Karpas-422 (cell line): Measurements from ENCODE around the gene RBM7. TPM values are rescaled to one million over a fixed set of nuclear protein-coding genes. Genes with fewer than 3 reads are reported as not detected.

Experiments used
- DNase-seq: peaks from one replicate; pipeline ENCODE4 v3.0.0-alpha.2; 2015
- H2AFZ ChIP-seq: fragments of 200-600 bp; sonication (generic); 2 replicates; pipeline ENCODE4 v1.6.1; 2014; ENCODE audit warnings: antibody characterized with exemption, low read length, mixed read lengths
- H3K27ac ChIP-seq: fragments of 200-600 bp; sonication (generic); 2 replicates; pipeline ENCODE4 v1.5.1; 2014; ENCODE audit warnings: mild to moderate bottlenecking, low read length, moderate library complexity
- H3K27me3 ChIP-seq: fragments of 200-600 bp; sonication (generic); 2 replicates; pipeline ENCODE4 v1.6.1; 2014; ENCODE audit warnings: low read length, mixed read lengths
- H3K36me3 ChIP-seq: fragments of 200-600 bp; sonication (generic); 2 replicates; pipeline ENCODE4 v1.6.1; 2014; ENCODE audit warnings: low read length, mixed read lengths; ENCODE audit not compliant: insufficient read depth
- H3K4me1 ChIP-seq: fragments of 200-600 bp; sonication (generic); 2 replicates; pipeline ENCODE4 v1.6.1; 2014; ENCODE audit warnings: mild to moderate bottlenecking, low read length, mixed read lengths
- H3K4me2 ChIP-seq: fragments of 200-600 bp; sonication (generic); 2 replicates; pipeline ENCODE4 v1.6.1; 2014; ENCODE audit warnings: low read length, low read depth, mild to moderate bottlenecking; ENCODE audit not compliant: poor library complexity, severe bottlenecking
- H3K4me3 ChIP-seq: fragments of 200-600 bp; sonication (generic); 2 replicates; pipeline ENCODE4 v1.5.1; 2014; ENCODE audit warnings: mild to moderate bottlenecking, antibody characterized with exemption, low read length, mixed read lengths
- H3K79me2 ChIP-seq: fragments of 200-600 bp; sonication (generic); 2 replicates; pipeline ENCODE4 v1.6.1; 2014; ENCODE audit warnings: mild to moderate bottlenecking, low read length, mixed read lengths
- H3K9ac ChIP-seq: fragments of 200-600 bp; sonication (generic); 2 replicates; pipeline ENCODE4 v1.6.0; 2014; ENCODE audit warnings: low read length
- H3K9me2 ChIP-seq: fragments of 200-600 bp; sonication (generic), shearing (Covaris generic); replicated peaks from 2 replicates; pipeline ENCODE4 v1.6.0; 2014; ENCODE audit warnings: mild to moderate bottlenecking, low read length, moderate library complexity; ENCODE audit not compliant: insufficient read depth
- H3K9me3 ChIP-seq: fragments of 300-700, 200-600 bp; sonication (generic); 2 replicates; pipeline ENCODE4 v1.6.1; 2014; ENCODE audit warnings: low read length, mixed read lengths
- H4K20me1 ChIP-seq: fragments of 200-600 bp; sonication (generic); 2 replicates; pipeline ENCODE4 v1.6.1; 2014; ENCODE audit warnings: mild to moderate bottlenecking, antibody characterized with exemption, low read length, low read depth; ENCODE audit not compliant: insufficient read depth
- total RNA-seq: library from RNA; depleted of rRNA; stranded (reverse); fragments of >200 nt; shearing (Covaris generic); gene quantifications from 2 replicates; pipeline ENCODE4 v1.2.3, GENCODE V29; 2014; ENCODE audit warnings: low replicate concordance

The RBM7 gene
- total RNA-seq, 1 experiment from 2014 or later, result 10.5 TPM

DNA sequence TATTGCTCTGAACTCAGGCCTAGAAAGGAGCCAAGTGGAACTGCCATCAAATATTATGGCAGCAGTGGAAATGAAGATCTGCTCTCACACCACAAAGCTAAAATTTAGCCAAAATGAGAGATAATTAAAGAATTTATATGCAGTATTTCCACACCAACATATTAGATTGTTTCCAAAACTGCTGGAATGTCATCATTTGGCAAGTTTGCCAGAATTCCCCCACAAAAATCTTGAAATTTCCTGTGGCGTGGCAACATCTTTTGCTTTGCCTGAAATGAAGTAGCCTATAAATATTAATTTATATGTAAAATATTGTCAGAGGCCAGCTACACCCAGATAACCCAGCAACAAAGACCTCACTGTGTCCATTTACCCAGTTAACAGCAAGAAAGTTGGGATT is 13.9 kb upstream of the RBM7 start:
- Histone ChIP-seq H3K9me2 (no peaks in the 10 kb centered on the region), H3K27me3 (no peaks in the 10 kb centered on the region), H3K4me3 (no peak overlapping the region), H3K79me2 (no peaks in the 10 kb centered on the region), H3K36me3 (no peaks in the 10 kb centered on the region), H3K4me1 (no peaks in the 10 kb centered on the region), H3K9me3 (no peaks in the 10 kb centered on the region), H4K20me1 (no peaks in the 10 kb centered on the region), H3K4me2 (no peak overlapping the region), H3K27ac (no peak overlapping the region), H3K9ac (no peak overlapping the region), H2AFZ (no peak overlapping the region)
- DNase-seq, result no peak

DNA sequence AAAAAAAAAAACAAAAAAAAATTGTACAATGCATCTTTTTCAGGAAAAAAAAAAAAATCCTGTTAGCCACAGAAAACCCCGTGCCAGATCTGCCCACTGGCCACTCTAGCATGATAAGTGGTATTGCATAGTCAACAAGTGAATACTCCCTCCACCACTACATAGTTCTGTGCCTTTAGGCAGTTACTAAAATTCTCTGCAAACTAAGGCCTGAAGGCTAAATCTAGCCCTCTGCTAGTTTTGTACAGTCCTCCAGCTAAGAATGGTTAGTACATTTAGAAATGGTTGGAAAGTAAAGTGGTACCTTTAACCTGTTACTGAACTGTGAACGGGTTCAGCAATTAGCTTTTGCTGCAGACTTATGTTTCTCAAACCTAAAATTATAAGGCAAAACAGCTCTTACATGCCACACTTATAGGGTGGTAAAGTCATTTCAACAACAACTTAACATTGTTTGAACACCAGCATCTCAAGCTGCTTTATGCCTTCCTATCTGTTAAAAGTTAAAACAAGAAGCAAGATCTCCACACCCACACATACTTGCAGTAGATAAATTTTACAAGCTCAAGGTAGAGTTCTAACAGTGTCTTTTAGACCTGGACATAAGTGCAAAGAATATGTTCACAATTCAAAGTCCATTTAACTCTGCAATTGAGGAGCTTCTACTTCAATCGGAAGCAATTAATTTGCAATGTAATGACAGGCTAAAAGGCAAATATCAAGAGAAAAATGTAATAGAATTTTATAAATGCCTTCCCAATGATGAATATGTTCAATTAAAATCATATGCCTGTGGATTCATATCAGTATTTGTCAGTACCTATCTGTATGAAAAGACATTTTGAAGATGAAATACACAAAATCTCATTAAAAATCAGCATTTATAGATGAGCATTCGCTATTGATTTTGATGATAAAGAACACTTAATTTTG is 7.5 kb upstream of the RBM7 start:
- Histone ChIP-seq H2AFZ (no peak overlapping the region), H3K36me3 (no peaks in the 10 kb centered on the region), H3K4me1 (no peaks in the 10 kb centered on the region), H3K9me2 (no peaks in the 10 kb centered on the region), H3K9ac (no peak overlapping the region), H3K9me3 (no peaks in the 10 kb centered on the region), H3K4me2 (no peak overlapping the region), H3K27me3 (no peaks in the 10 kb centered on the region), H3K79me2 (no peaks in the 10 kb centered on the region), H3K27ac (no peak overlapping the region), H4K20me1 (no peaks in the 10 kb centered on the region), H3K4me3 (no peak overlapping the region)
- DNase-seq, result no peak

DNA sequence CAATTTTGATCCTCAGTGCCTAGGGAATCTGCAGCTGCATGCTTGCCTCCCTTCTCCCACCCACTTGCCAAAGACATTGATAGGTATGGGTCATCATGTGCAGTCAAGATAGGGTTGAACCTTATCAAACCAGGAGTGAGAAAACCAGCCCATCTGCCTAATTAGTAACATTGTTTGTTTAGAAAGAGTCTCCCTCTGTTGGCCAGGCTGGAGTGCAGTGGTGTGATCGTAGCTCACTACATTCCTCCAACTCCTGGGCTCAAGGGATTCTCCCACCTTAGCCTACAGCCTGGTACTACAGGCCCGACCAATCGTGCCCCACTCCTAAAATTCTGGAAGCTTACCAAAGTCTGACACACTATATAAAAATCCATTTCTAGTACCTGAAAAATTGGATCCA is 4.7 kb upstream of the RBM7 start:
- Histone ChIP-seq H3K27ac (no peak overlapping the region), H3K27me3 (no peaks in the 10 kb centered on the region), H3K9me2 (no peaks in the 10 kb centered on the region), H3K9me3 (no peaks in the 10 kb centered on the region), H3K79me2 (peaks cover 5% of the 10 kb centered on the region), H3K4me1 (peaks cover 9% of the 10 kb centered on the region), H4K20me1 (no peaks in the 10 kb centered on the region), H3K4me3 (no peak overlapping the region), H3K4me2 (no peak overlapping the region), H2AFZ (no peak overlapping the region), H3K36me3 (no peaks in the 10 kb centered on the region), H3K9ac (no peak overlapping the region)
- no peak for DNase-seq

DNA sequence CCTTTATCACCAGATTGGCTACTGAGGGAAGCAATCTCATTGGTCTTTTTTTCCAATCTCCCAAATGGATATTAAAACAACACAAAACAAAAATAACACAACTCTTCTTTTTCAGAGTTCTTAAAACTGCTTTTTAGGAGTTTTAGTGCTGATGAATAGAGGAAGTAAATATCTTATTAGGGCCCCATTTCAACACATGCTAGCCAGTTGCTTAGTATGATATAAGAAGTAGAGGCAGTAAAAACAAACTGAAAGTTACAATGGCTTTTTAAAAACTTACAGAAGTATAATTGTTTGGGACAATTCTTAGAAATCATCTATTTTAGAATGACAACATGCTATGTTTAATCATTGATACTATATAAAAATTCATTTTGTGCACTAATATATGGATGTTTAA is 3.5 kb upstream of the RBM7 start:
- H3K4me1 ChIP-seq, result peaks cover 14% of the 10 kb centered on the region
- H3K9me2 ChIP-seq, result no peaks in the 10 kb centered on the region

DNA sequence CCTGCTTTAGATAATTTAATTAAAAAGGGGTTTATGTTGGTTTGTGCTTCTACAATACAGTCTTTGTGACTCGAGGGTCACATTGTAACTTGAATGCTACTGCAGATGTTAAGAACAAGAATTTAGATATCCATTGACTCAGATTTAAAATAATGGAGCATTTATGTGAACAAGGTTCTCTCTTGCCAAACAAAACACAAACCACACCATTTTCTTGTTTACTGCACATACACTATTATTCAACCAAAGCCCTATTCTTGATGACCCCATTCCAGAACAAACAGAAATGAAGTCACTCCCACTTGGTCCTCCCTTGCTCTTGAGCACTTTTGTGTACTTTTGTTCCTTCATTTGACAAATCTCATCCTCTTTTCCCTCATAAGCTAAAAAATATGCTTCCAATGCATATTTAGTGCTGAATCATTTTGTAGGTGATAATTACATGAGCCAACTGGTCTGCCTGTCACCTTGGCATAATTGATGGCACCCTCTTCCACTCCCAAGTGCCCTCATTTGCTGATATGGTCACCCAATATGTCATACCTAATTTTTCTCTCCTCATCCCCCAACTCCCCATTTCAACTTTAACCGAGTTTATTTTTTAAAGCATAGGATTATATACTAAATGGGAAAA is 3.0 kb upstream of the RBM7 start:
- no peak for DNase-seq
- Histone ChIP-seq H3K4me3 (no peak overlapping the region), H3K9me3 (no peaks in the 10 kb centered on the region), H3K9ac (no peak overlapping the region), H3K79me2 (peaks cover 21% of the 10 kb centered on the region), H2AFZ (no peak overlapping the region), H4K20me1 (no peaks in the 10 kb centered on the region), H3K27ac (no peak overlapping the region), H3K27me3 (no peaks in the 10 kb centered on the region), H3K4me1 (peaks cover 15% of the 10 kb centered on the region), H3K9me2 (no peaks in the 10 kb centered on the region), H3K4me2 (no peak overlapping the region), H3K36me3 (no peaks in the 10 kb centered on the region)

More for the DNA sequence above, 3.5 kb upstream of the RBM7 start:
- Histone ChIP-seq H3K27me3 (no peaks in the 10 kb centered on the region), H3K4me3 (no peak overlapping the region), H3K9ac (no peak overlapping the region), H3K9me3 (no peaks in the 10 kb centered on the region), H2AFZ (no peak overlapping the region), H4K20me1 (no peaks in the 10 kb centered on the region), H3K79me2 (peaks cover 17% of the 10 kb centered on the region), H3K27ac (no peak overlapping the region), H3K36me3 (no peaks in the 10 kb centered on the region), H3K4me2 (no peak overlapping the region)
- no peak for DNase-seq

DNA sequence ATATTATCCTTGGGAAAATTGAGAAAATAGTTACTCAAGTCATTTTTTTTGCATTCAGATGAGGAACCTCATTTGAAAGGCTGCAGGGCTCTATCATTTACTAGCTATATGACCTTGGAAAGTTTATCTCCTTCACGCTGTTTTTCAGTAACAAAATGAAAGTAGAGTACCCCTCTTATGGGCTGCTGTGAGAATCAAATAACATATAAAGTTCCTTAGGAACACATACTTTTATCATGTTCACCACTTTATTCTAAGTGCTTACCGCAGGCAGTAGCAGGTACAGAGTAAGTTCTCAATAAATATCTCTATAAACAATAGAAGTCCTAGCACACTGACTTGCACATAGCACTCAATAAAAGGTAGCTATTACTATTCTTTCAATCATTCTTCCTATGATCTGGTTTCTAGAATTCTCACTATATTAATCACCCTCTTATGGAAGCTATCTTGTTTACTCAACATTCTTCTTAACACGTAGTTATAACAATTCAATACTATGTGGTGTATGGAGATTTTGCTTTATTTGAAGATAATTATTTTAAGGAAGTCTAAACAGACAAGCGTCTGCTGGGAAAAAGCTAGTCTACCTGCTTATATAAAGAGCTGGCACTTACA is 2.1 kb upstream of the RBM7 start:
- H3K27ac ChIP-seq, result no peak overlapping the region
- H3K79me2 ChIP-seq, result peaks cover 30% of the 10 kb centered on the region
- H3K4me3 ChIP-seq, result no peak overlapping the region

DNA sequence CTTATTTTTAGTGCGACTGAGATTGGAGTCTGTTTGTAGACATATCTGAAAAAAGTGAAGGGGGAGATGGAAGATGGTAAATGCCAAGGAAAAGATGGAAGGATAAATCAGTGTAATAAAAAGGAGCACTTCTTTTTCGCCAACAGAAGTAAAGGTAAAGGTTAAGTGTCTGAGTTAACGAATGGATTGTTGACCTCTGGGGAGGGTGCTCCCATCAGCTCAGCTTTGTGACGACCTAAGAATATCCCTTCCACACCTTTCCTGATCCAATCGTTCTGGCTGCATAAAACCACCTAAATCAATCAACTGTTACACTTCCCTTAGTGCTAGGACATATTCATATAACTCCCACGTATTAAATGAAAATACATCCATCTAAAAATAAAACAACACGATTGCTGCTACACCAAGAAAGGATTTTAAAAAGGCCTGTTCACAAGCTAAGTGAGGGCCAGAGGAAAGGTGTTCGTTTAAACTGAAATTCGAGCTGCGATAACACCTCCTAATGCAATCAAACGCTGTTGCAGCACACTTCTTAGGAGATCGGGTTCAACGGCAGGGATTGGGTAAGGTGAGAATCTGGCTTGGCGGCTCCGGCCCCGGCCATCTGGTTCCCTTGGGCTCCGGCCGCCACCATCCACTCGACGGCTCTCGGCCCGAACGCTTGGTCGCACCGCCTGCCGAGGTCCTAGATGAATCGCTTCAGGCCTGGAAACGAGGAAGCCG is 813 bp upstream of the RBM7 start:
- Histone ChIP-seq H3K4me1 (peaks cover 15% of the 10 kb centered on the region), H3K4me2 (peak overlapping the region; percentile 88), H3K9ac (peak overlapping the region; percentile 92), H3K9me2 (no peaks in the 10 kb centered on the region), H3K36me3 (peaks cover 8% of the 10 kb centered on the region; the same call in 1 of the 2 replicates), H3K79me2 (peaks cover 42% of the 10 kb centered on the region), H3K9me3 (no peaks in the 10 kb centered on the region), H3K4me3 (peak overlapping the region; percentile 74), H3K27ac (peak overlapping the region; percentile 45; the same call in 1 of the 2 replicates), H3K27me3 (no peaks in the 10 kb centered on the region), H2AFZ (peak overlapping the region; percentile 27; the same call in 1 of the 2 replicates), H4K20me1 (no peaks in the 10 kb centered on the region)
- DNase-seq, result peak; percentile 72

More for the DNA sequence above, 2.1 kb upstream of the RBM7 start:
- Histone ChIP-seq H3K9me3 (no peaks in the 10 kb centered on the region), H3K27me3 (no peaks in the 10 kb centered on the region), H3K9ac (no peak overlapping the region), H3K36me3 (peaks cover 1% of the 10 kb centered on the region; the same call in 1 of the 2 replicates), H3K9me2 (no peaks in the 10 kb centered on the region), H3K4me1 (peaks cover 15% of the 10 kb centered on the region), H3K4me2 (no peak overlapping the region), H4K20me1 (no peaks in the 10 kb centered on the region), H2AFZ (no peak overlapping the region)
- DNase-seq, result no peak
